ENCODE results near the gene REELD1. TPM values are rescaled to one million over a fixed set of nuclear protein-coding genes. Genes with fewer than 3 reads are reported as not detected.

Gene REELD1
- total RNA-seq, 1 donor from 2014 or later: not detected

DNA sequence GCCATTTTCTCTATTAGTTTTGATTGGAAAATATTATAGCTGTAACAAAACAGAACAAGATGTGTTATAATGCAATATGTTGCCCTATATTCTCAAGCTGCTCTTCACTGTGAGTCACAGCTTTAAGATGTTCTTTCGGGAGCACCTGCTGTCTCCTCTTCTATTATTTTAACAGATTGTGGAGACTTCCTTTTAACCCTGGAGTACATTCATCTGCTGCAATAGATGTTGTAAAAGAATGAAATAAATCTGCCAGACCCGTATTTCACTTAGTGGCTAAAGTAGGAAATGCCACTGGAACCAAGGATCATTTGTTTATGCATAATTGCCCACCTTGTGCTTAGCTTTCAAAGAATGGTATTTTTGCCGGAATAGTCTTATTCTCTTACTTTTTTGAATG lies 27.7 kb upstream of the REELD1 start:
- no peak for FAIRE-seq
- no peaks in the 10 kb centered on the region for H3K27me3 ChIP-seq (ENCODE audit: control insufficient read depth, insufficient read depth, low read length)

DNA sequence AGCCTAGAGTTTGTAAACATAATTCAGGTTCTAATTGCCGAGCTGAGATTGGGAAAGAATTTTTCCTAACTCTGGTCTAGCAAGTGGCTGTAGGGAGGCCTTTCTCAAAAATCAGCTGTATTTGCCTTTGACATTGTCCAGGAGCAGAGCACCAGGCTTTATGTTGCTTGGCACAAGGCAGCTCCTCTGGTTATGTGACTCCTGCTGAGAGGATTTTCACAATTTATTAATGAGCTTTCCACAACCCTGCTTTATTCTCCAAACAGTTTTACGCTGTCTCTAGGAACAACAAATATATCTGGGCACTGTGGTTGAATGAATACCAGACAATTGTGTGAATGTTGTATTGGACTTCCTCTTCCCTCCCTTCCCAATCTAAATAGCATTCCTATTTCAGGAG lies 23.9 kb upstream of the REELD1 start:
- H3K4me3 ChIP-seq (ENCODE audit: low read depth, low read length): no peak overlapping the region
- H3K36me3 ChIP-seq (ENCODE audit: control insufficient read depth, insufficient read depth, low read length): peaks cover 5% of the 10 kb centered on the region
- FAIRE-seq (no peak), DNase-seq (ENCODE audit: low read depth) (no peak)
- H3K27me3 ChIP-seq (ENCODE audit: control insufficient read depth, insufficient read depth, low read length): no peaks in the 10 kb centered on the region
- TF ChIP-seq, protein P1, sequence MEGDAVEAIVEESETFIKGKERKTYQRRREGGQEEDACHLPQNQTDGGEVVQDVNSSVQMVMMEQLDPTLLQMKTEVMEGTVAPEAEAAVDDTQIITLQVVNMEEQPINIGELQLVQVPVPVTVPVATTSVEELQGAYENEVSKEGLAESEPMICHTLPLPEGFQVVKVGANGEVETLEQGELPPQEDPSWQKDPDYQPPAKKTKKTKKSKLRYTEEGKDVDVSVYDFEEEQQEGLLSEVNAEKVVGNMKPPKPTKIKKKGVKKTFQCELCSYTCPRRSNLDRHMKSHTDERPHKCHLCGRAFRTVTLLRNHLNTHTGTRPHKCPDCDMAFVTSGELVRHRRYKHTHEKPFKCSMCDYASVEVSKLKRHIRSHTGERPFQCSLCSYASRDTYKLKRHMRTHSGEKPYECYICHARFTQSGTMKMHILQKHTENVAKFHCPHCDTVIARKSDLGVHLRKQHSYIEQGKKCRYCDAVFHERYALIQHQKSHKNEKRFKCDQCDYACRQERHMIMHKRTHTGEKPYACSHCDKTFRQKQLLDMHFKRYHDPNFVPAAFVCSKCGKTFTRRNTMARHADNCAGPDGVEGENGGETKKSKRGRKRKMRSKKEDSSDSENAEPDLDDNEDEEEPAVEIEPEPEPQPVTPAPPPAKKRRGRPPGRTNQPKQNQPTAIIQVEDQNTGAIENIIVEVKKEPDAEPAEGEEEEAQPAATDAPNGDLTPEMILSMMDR (IDR thresholded peaks at IDR 0.05; ENCODE audit: insufficient read depth, low read length, severe bottlenecking): no peak

More for the DNA sequence above, 27.7 kb upstream of the REELD1 start:
- TF ChIP-seq, protein P1 (IDR thresholded peaks at IDR 0.05; ENCODE audit: insufficient read depth, low read length, severe bottlenecking): no peak
- DNase-seq (ENCODE audit: low read depth): no peak
- Histone ChIP-seq H3K36me3 (ENCODE audit: control insufficient read depth, insufficient read depth, low read length) (peaks cover 7% of the 10 kb centered on the region), H3K4me3 (ENCODE audit: low read depth, low read length) (no peak overlapping the region)

DNA sequence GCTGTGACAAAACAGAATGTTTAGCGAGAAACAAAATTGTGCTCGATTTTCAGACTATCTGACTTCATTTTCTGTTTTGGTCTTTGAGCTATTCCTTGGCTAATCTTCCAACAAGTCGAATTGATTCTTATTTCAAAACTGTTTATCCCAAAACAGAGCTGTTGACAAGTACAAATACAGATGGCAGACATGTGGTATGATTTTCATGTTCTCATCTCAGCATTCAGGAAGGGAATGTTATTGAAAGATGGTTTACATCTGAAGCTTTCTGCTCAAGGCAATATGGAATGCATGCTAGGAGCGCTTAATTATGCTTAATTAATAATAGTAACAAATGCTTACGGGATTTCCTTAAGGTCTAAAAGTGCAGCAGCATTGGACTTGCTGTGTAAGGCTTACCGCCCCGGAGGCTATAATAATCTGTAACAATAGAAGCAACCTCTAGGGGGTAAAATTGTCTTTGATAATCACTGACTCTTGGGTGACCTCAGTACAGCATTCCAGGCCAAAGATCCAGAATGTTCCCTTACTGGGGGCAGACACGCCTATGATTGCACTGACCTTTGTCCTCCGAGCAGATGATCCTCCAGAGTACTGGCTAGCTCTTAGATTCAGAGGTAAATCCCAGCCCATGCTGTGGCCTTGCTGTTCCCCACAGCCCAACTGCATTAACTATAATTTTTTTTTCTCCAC lies 22.4 kb upstream of the REELD1 start:
- H3K27me3 ChIP-seq (ENCODE audit: control insufficient read depth, insufficient read depth, low read length): no peaks in the 10 kb centered on the region
- peaks cover 5% of the 10 kb centered on the region for H3K36me3 ChIP-seq (ENCODE audit: control insufficient read depth, insufficient read depth, low read length)
- H3K4me3 ChIP-seq (ENCODE audit: low read depth, low read length): no peak overlapping the region
- DNase-seq (ENCODE audit: low read depth) (no peak), FAIRE-seq (no peak)
- TF ChIP-seq, protein P1 (IDR thresholded peaks at IDR 0.05; ENCODE audit: insufficient read depth, low read length, severe bottlenecking): no peak

DNA sequence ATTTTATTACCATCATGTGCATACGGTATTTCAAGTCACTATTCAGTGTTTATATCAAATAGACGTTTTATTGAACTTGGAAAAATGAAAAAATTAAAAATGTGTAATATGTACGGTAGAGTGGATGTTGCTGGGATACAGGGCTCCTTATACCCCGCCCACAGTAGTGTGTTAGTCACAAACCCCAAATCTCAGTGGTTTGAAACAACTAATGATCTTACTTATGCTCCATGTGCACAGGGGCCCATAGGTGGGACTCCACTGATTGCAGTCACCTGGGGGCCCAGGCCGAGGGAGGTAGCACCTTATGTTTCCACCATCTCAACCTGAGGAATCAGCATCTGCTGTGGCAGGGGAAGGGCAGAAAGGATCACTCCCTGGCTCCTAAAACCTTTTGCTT lies 20.7 kb upstream of the REELD1 start:
- Histone ChIP-seq H3K4me3 (ENCODE audit: low read depth, low read length) (no peak overlapping the region), H3K27me3 (ENCODE audit: control insufficient read depth, insufficient read depth, low read length) (no peaks in the 10 kb centered on the region), H3K36me3 (ENCODE audit: control insufficient read depth, insufficient read depth, low read length) (peaks cover 5% of the 10 kb centered on the region)
- TF ChIP-seq, protein P1 (IDR thresholded peaks at IDR 0.05; ENCODE audit: insufficient read depth, low read length, severe bottlenecking): no peak
- no peak for DNase-seq (ENCODE audit: low read depth)
- FAIRE-seq: no peak

DNA sequence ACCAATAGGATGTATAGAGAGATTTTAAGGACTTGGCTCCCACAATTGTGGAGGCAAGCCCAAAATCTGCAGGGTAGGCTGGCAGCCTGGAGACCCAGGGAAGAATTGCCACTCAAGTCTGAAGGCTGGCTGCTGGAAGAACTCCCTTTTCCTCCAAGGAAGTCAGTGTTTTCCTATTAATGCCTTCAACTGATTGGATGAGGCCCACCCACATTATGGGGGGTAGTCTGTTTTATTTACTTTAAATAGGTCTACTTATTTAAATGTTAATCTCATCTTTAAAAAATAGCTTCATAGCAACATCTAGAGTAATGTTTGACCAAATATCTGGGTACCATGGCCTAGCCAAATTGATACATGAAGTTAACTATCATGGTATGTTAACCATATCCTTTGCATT lies 20.1 kb upstream of the REELD1 start:
- Histone ChIP-seq H3K36me3 (ENCODE audit: control insufficient read depth, insufficient read depth, low read length) (peaks cover 5% of the 10 kb centered on the region), H3K27me3 (ENCODE audit: control insufficient read depth, insufficient read depth, low read length) (no peaks in the 10 kb centered on the region), H3K4me3 (ENCODE audit: low read depth, low read length) (no peak overlapping the region)
- TF ChIP-seq, protein P1 (IDR thresholded peaks at IDR 0.05; ENCODE audit: insufficient read depth, low read length, severe bottlenecking): no peak
- FAIRE-seq (no peak), DNase-seq (ENCODE audit: low read depth) (no peak)

DNA sequence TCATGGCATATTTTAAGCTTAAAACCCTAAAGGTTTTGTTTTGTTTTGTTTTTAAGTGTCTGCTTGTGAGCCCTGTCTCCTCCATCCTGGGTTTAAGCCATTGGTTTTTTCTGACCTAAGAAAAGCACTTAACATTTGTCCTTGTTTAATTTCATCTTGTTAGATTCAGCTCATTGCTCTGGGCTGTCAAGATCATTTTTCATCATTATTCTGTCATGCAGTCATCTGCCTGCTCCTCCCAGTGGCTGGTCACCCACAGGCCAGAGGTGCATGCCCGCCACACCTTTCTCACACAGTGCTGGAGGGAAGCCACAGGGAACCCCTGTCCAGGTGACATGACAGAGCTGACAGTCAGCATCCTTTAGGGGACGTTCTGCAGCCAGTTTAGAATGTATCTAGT lies 11.7 kb upstream of the REELD1 start:
- FAIRE-seq (no peak), DNase-seq (ENCODE audit: low read depth) (no peak)
- Histone ChIP-seq H3K4me3 (ENCODE audit: low read depth, low read length) (no peak overlapping the region), H3K27me3 (ENCODE audit: control insufficient read depth, insufficient read depth, low read length) (no peaks in the 10 kb centered on the region), H3K36me3 (ENCODE audit: control insufficient read depth, insufficient read depth, low read length) (no peaks in the 10 kb centered on the region)
- TF ChIP-seq, protein P1 (IDR thresholded peaks at IDR 0.05; ENCODE audit: insufficient read depth, low read length, severe bottlenecking): no peak
